C4-2B (cell line): ENCODE measurements around the gene TPD52L1.
A peak's percentile ranks its signal among the peaks of the same experiment; 100 is the strongest.

Source experiments
- H3K27ac ChIP-seq: fragments of 450-650 bp; 2 replicates; pipeline ENCODE4 v1.5.1; 2017
- CTCF ChIP-seq: fragments of 450-650 bp; conservative IDR thresholded peaks from 2 replicates; pipeline ENCODE4 v1.5.1; 2017; ENCODE audit warnings: mild to moderate bottlenecking
- ZFX ChIP-seq: fragments of 450-650 bp; IDR thresholded peaks from 2 replicates; pipeline ENCODE4 v1.6.1; 2017

TPD52L1 gene

DNA sequence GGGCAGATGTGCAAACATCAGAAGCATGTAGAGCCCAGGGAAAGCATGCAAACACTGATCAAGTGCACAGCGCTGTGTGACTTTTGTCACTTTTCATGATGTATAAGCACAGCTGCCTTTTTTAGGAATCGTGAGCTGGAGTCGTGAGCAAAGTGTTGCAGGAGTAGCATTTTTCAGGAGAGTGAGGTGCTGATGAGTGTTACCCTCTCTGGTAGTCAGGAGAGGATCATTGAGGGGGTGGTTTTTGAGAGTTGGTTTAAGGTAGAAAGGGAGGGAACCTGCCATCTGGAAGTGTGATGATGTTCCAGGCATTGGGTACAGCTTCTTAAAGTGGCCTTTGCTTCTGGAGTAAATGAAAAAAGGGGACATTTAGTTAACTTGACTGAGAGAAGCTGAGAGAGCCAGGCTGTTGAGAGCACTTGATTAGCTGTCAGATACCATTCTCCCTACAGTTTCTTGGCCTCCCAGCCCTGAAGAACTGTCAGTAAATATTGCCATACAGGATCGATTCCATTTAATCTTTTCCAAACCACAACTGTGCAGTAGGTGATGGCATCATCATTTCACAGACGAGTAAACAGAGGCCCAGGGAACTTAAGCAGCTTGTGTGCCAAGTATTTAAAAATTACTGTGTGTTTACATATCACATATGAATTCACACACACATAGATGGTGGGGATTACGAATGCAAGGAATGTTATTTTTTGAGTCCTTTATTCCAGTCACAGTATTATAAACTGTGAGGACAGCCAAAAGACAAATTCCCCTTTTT is 28.9 kb downstream of the TPD52L1 start:
- TF ChIP-seq CTCF = no peak
- no peak for TF ChIP-seq ZFX
- H3K27ac ChIP-seq = no peak overlapping the region

GRCh38 chr6:125183391-125183790 is 29.8 kb downstream of the TPD52L1 start:
- H3K27ac ChIP-seq = no peak overlapping the region
- TF ChIP-seq ZFX = no peak

GRCh38 chr6:125188037-125188436 is 34.5 kb downstream of the TPD52L1 start:
- TF ChIP-seq ZFX (no peak), CTCF (no peak)
- H3K27ac ChIP-seq = no peak overlapping the region

- no peak overlapping the region for H3K27ac ChIP-seq
- TF ChIP-seq CTCF (no peak), ZFX (no peak)
Measured at GRCh38 chr6:125188594-125189203, 35.1 kb downstream of the TPD52L1 start.

DNA sequence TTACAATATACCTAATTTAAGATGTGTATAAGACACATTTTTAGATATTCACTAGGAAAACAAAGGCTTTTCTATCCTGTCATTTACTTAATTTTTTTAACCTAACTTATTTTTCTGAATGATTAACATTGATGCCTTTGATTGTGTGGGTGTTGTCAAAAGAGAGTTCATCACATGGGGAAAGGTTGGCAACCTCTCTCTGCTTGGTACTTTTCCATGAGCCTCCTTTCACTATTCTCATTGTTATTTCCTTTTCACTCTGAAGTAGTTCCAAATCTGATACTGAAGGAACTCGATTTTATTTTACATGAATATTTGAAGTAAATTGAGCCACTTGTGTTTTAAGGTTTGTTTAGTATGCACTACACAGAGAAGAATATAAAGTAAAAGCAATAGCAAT is 35.9 kb downstream of the TPD52L1 start:
- no peak overlapping the region for H3K27ac ChIP-seq
- TF ChIP-seq CTCF = no peak
- no peak for TF ChIP-seq ZFX

DNA sequence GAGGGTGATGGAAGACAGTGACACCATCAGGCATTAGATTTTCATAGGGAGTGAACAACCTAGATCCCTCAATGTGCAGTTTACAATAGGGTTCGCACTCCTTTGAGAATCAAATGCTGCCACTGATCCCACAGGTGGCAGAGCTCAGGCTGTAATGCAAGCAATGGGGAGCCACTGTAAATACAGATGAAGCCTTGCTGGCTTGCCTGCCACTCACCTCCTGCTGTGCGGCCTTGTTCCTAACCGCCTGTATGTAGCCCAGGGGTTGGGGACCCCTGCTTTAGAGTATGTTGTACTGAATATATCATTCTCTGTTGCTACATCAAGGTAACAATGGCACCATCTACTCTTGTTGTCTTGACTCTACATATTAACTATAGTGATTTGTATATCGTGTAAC is 37.1 kb downstream of the TPD52L1 start:
- no peak overlapping the region for H3K27ac ChIP-seq
- TF ChIP-seq ZFX = no peak
- no peak for TF ChIP-seq CTCF

DNA sequence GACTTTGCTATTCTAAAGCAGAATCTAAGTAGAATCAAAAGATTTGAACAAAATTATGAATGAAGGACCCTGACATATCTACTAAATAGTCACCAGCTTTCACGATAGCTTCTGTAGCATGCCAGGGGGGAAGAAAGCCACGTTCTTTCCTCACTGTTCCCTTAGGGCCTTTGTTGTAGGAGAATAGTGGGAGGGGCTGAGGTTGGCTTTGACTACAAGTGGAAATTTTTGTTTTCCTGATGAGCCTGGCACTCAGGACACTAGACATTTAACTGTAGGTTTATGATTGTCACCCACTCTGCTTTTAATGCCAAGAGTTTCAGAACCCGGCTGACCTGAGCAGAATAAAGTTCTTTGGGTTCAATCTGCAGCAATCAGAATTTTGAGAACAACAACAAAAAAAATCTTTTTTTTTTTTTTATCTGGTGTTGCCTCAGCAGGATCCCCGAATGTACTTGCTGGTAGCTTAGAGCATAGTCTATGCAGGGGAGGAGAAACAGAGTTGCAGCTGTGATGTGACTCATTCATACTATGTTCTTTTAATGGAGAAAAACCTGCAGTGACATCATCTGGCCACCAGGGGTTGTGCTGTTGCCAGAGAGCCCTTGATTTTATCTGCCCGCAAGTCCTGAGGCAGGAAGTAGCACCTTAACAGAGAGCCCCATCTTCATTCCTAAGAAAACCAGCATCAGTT is 38.5 kb downstream of the TPD52L1 start:
- TF ChIP-seq CTCF (peak; percentile 70), ZFX (no peak)
- no peak overlapping the region for H3K27ac ChIP-seq
